K562 (cell line): ENCODE measurements around the gene BRCA1. TPM values are rescaled to one million over a fixed set of nuclear protein-coding genes. Genes with fewer than 3 reads are reported as not detected.

Experiments
- ESRRA ChIP-seq: fragments of 450-650 bp; IDR thresholded peaks from 2 replicates; pipeline ENCODE4 v1.6.1; 2014; ENCODE audit warnings: low read depth, mild to moderate bottlenecking, moderate library complexity, borderline replicate concordance
- EWSR1 ChIP-seq: fragments of 450-650 bp; IDR thresholded peaks from 2 replicates; pipeline ENCODE4 v1.6.1; 2018; ENCODE audit warnings: borderline replicate concordance, mild to moderate bottlenecking, low read depth, moderate library complexity; ENCODE audit not compliant: partially characterized antibody
- FOXA1 ChIP-seq: fragments of 450-650 bp; IDR thresholded peaks from 2 replicates; pipeline ENCODE4 v1.6.1; 2016; ENCODE audit warnings: mild to moderate bottlenecking, borderline replicate concordance
- GTF2F1 ChIP-seq: IDR thresholded peaks from 2 replicates; pipeline ENCODE4 v1.6.1; 2011; ENCODE audit warnings: low read depth, low read length, improper control_type of control experiment
- HCFC1 ChIP-seq: IDR thresholded peaks from 2 replicates; pipeline ENCODE4 v1.6.1; 2012; ENCODE audit warnings: low read depth, low read length, improper control_type of control experiment
- HNRNPL ChIP-seq: fragments of 200-400 bp; formaldehyde crosslinking; IDR thresholded peaks from 2 replicates; pipeline ENCODE4 v1.6.1; 2017; ENCODE audit warnings: low read depth, mild to moderate bottlenecking, low read length
- KDM4B ChIP-seq, 2 experiments: fragments of 450-650 bp in 1 of 2; sonication (generic) in 1 of 2; IDR thresholded peaks; 2 replicates each; pipeline ENCODE4 v1.6.1; 2016 to 2017; ENCODE audit warnings: borderline replicate concordance in 2 of 2, antibody characterized with exemption in 1 of 2, low read depth in 1 of 2, mild to moderate bottlenecking in 1 of 2
- NR4A1 ChIP-seq, 2 experiments: fragments of 250-450 bp in 1 of 2; fragments of 450-650 bp in 1 of 2; sonication (Bioruptor Pico) in 1 of 2; IDR thresholded peaks; 2 replicates each; pipeline versions ENCODE4 v1.4.0 to v1.6.1; 2016 to 2020; ENCODE audit warnings: mild to moderate bottlenecking in 2 of 2, missing compliant biosample characterization in 1 of 2, missing genetic modification characterization in 1 of 2, moderate library complexity in 1 of 2
- SIN3B ChIP-seq: fragments of 450-650 bp; IDR thresholded peaks from 2 replicates; pipeline ENCODE4 v1.6.1; 2017; ENCODE audit warnings: low read depth, mild to moderate bottlenecking, moderate library complexity
- SOX6 ChIP-seq: fragments of 450-650 bp; IDR thresholded peaks from 2 replicates; pipeline ENCODE4 v1.6.1; 2014; ENCODE audit warnings: mild to moderate bottlenecking
- YBX1 ChIP-seq: fragments of 450-650 bp; IDR thresholded peaks from 2 replicates; pipeline ENCODE4 v1.7.1; 2016; ENCODE audit warnings: mild to moderate bottlenecking
- ZFP30 ChIP-seq: fragments of 250-450 bp; sonication (Bioruptor Pico); IDR thresholded peaks from 2 replicates; pipeline ENCODE4 v1.8.0; 2022; ENCODE audit warnings: moderate library complexity, mild to moderate bottlenecking, inconsistent platforms, borderline replicate concordance
- ZNF184 ChIP-seq: sonication (generic); formaldehyde crosslinking; IDR thresholded peaks from 2 replicates; pipeline ENCODE4 v1.5.0; 2020; ENCODE audit warnings: missing genetic modification reagents
- ZNF77 ChIP-seq: fragments of 250-450 bp; sonication (Bioruptor Pico); IDR thresholded peaks from 2 replicates; pipeline ENCODE4 v1.5.0; 2020
- ZNF830 ChIP-seq: fragments of 250-450 bp; sonication (Bioruptor Pico); IDR thresholded peaks from 2 replicates; pipeline ENCODE4 v1.5.0; 2021; ENCODE audit warnings: mild to moderate bottlenecking
- polyA plus RNA-seq, 8 experiments: library from polyadenylated mRNA; depleted of rRNA in 4 of 8; stranded (reverse) in 5 of 8; unstranded in 3 of 8; fragments of >200 nt; fragmentation: Nextera tagmentation in 2 of 8; fragmentation: Illumina TruSeq in 1 of 8; extraction: Ambion mirVana in 2 of 8; extraction: Trizol in 1 of 8; gene quantifications; 2 replicates each; pipeline versions ENCODE4 v1.2.1 to v1.2.3, GENCODE V29; 2011 to 2014; ENCODE audit warnings: inconsistent platforms in 1 of 8, missing spikeins in 1 of 8
- total RNA-seq, 7 experiments: library from RNA; depleted of rRNA in 6 of 7; stranded (reverse); fragments of >200 nt in 6 of 7; fragmentation: Illumina TruSeq in 2 of 7; extraction: Trizol in 2 of 7; gene quantifications; 2 replicates each; pipeline versions ENCODE4 v1.2.1 to v1.2.3, GENCODE V29; 2011 to 2021; ENCODE audit warnings: low replicate concordance in 1 of 7
- TF ChIP-seq, protein P1 (sequence below): sonication (generic); formaldehyde crosslinking; IDR thresholded peaks from 2 replicates; pipeline ENCODE4 v1.8.0; 2023; ENCODE audit warnings: missing genetic modification reagents, mild to moderate bottlenecking, borderline replicate concordance
- TF ChIP-seq, protein P2 (sequence below): fragments of 250-450 bp; sonication (Bioruptor Pico); IDR thresholded peaks from 2 replicates; pipeline ENCODE4 v1.4.0; 2020; ENCODE audit warnings: mild to moderate bottlenecking
- TF ChIP-seq, protein P3 (sequence below): sonication (generic); IDR thresholded peaks from 2 replicates; pipeline ENCODE4 v1.6.1; 2016

Gene BRCA1
- total and polyA plus RNA-seq, 9 of the 15 experiments (the other 6 are each of a cell fraction or from before 2014, with no cell fraction given) = 25.9 to 95.3 (median 62.3) TPM

DNA sequence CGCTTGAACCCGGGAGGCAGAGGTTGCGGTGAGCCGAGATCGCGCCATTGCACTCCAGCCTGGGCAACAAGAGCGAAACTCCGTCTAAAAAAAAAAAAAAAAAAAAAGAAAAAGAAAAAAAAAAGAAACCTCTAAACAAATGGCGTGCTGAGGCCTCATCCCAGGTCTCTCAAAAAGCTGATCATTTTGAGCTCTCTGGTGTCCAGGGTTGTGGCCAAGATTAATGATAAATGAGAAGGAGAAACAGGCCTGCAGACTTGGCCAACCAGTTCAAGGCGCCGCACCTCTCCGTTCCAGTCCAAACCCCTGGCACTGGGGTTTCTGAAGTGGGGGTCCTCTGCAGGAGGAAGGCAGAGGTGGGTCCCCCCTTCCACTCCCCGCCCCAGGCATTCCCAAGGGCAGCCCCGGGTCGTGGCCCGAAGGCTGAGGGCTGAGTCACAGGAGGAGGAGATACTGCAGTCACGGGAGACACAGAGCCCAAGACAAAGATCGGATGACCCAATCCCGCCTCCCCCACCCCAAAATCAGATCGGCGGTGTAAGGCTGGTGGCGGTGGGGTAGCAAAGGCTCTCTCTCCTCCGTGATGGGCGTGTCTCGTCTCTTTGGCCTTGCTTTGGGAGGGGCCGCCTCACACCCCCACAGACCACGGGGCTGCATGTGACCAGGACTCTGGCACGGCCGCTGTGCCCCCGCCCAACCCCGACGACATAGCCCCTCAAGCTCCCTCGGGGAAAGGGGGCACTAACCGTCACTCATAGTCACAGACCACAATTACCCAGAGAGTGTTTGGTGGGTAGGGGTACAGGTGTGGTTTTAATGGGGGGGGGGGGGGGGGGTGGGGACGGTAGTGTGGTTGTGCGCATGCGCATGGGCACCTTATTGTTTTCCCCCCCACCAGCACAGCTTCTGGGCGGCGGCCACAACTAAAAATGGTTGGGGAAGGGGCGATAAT lies 104.1 kb downstream of the BRCA1 start (continued):
- TF ChIP-seq, protein P1, sequence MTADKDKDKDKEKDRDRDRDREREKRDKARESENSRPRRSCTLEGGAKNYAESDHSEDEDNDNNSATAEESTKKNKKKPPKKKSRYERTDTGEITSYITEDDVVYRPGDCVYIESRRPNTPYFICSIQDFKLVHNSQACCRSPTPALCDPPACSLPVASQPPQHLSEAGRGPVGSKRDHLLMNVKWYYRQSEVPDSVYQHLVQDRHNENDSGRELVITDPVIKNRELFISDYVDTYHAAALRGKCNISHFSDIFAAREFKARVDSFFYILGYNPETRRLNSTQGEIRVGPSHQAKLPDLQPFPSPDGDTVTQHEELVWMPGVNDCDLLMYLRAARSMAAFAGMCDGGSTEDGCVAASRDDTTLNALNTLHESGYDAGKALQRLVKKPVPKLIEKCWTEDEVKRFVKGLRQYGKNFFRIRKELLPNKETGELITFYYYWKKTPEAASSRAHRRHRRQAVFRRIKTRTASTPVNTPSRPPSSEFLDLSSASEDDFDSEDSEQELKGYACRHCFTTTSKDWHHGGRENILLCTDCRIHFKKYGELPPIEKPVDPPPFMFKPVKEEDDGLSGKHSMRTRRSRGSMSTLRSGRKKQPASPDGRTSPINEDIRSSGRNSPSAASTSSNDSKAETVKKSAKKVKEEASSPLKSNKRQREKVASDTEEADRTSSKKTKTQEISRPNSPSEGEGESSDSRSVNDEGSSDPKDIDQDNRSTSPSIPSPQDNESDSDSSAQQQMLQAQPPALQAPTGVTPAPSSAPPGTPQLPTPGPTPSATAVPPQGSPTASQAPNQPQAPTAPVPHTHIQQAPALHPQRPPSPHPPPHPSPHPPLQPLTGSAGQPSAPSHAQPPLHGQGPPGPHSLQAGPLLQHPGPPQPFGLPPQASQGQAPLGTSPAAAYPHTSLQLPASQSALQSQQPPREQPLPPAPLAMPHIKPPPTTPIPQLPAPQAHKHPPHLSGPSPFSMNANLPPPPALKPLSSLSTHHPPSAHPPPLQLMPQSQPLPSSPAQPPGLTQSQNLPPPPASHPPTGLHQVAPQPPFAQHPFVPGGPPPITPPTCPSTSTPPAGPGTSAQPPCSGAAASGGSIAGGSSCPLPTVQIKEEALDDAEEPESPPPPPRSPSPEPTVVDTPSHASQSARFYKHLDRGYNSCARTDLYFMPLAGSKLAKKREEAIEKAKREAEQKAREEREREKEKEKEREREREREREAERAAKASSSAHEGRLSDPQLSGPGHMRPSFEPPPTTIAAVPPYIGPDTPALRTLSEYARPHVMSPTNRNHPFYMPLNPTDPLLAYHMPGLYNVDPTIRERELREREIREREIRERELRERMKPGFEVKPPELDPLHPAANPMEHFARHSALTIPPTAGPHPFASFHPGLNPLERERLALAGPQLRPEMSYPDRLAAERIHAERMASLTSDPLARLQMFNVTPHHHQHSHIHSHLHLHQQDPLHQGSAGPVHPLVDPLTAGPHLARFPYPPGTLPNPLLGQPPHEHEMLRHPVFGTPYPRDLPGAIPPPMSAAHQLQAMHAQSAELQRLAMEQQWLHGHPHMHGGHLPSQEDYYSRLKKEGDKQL = no peak
- TF ChIP-seq ZNF77 (CRISPR knock-in tag) (no peak), EWSR1 (no peak), GTF2F1 (no peak), HNRNPL (no peak), ZNF830 (no peak), FOXA1 (no peak), HCFC1 (no peak), SOX6 (peak; percentile 98), NR4A1 (CRISPR knock-in tag; IDR thresholded peaks at IDR 0.05) (no peak), NR4A1 (tag; IDR thresholded peaks at IDR 0.05) (peak; percentile 18; the same call in 1 of the 2 replicates), ZNF184 (CRISPR knock-in tag) (no peak), KDM4B (IDR thresholded peaks at IDR 0.05; ENCODE audit: borderline replicate concordance in 2 of 2, low read depth in 1 of 2) (no peak), ZFP30 (CRISPR knock-in tag) (no peak), YBX1 (no peak), SIN3B (no peak), ESRRA (peak; percentile 83)
- TF ChIP-seq, protein P2, sequence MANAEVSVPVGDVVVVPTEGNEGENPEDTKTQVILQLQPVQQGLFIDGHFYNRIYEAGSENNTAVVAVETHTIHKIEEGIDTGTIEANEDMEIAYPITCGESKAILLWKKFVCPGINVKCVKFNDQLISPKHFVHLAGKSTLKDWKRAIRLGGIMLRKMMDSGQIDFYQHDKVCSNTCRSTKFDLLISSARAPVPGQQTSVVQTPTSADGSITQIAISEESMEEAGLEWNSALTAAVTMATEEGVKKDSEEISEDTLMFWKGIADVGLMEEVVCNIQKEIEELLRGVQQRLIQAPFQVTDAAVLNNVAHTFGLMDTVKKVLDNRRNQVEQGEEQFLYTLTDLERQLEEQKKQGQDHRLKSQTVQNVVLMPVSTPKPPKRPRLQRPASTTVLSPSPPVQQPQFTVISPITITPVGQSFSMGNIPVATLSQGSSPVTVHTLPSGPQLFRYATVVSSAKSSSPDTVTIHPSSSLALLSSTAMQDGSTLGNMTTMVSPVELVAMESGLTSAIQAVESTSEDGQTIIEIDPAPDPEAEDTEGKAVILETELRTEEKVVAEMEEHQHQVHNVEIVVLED = no peak; the same call in 1 of the 2 replicates
- TF ChIP-seq, protein P3, sequence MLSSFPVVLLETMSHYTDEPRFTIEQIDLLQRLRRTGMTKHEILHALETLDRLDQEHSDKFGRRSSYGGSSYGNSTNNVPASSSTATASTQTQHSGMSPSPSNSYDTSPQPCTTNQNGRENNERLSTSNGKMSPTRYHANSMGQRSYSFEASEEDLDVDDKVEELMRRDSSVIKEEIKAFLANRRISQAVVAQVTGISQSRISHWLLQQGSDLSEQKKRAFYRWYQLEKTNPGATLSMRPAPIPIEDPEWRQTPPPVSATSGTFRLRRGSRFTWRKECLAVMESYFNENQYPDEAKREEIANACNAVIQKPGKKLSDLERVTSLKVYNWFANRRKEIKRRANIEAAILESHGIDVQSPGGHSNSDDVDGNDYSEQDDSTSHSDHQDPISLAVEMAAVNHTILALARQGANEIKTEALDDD = no peak
